CD8-positive, alpha-beta memory T cell (primary cell): ENCODE results near the gene EFHD1. TPM values are rescaled to one million over a fixed set of nuclear protein-coding genes. Genes with fewer than 3 reads are reported as not detected.
"Not testable (repeated sequence)": the region's sequence is repeated elsewhere in the genome, so short reads cannot be mapped to it uniquely, and the experiment has no call there.

ENCODE experiments used
- CTCF ChIA-PET: fragments of 350-600 bp; sonication (Branson Sonifier 250); formaldehyde crosslinking; loops from one replicate; lab custom pipeline; 2021; ENCODE audit warnings: antibody characterized with exemption; lab: Charles Lee
- POLR2A ChIA-PET: fragments of 350-600 bp; sonication (Branson Sonifier 250); formaldehyde crosslinking; loops from one replicate; lab custom pipeline; 2021; ENCODE audit warnings: antibody characterized with exemption; lab: Charles Lee
- DNase-seq, 5 donors: peaks; one replicate each; pipeline versions ENCODE4 v3.0.0 to v3.0.0-alpha.2; 2020 to 2022; ENCODE audit warnings: mixed read lengths in 1 of 5
- H3K27ac ChIP-seq: one replicate; pipeline ENCODE4 v1.7.0; 2013; ENCODE audit warnings: low read depth, mild to moderate bottlenecking, low read length, moderate library complexity
- H3K27me3 ChIP-seq: 2 replicates; pipeline ENCODE4 v1.7.0; 2013; ENCODE audit warnings: low read length, mild to moderate bottlenecking; ENCODE audit not compliant: insufficient read depth, poor library complexity, severe bottlenecking
- H3K36me3 ChIP-seq: 2 replicates; pipeline ENCODE4 v1.7.0; 2013; ENCODE audit warnings: mild to moderate bottlenecking, low read length, moderate library complexity; ENCODE audit not compliant: insufficient read depth
- H3K4me1 ChIP-seq: 2 replicates; pipeline ENCODE4 v1.7.0; 2013; ENCODE audit warnings: mild to moderate bottlenecking, low read length, moderate library complexity; ENCODE audit not compliant: insufficient read depth
- H3K4me3 ChIP-seq: 2 replicates; pipeline ENCODE4 v1.7.0; 2013; ENCODE audit warnings: mild to moderate bottlenecking, low read length
- H3K9me3 ChIP-seq: 2 replicates; pipeline ENCODE4 v1.7.0; 2013; ENCODE audit warnings: mild to moderate bottlenecking, low read length
- H3K27ac Mint-ChIP-seq, 8 donors: one replicate each; pipeline ENCODE4 v1.8.0; 2020 to 2021; ENCODE audit warnings: mixed read lengths in 8 of 8, mild to moderate bottlenecking in 6 of 8, inconsistent platforms in 3 of 8, moderate library complexity in 3 of 8
- H3K27me3 Mint-ChIP-seq, 2 donors: one replicate each; pipeline ENCODE4 v1.8.0; 2020 to 2021; ENCODE audit warnings: mixed read lengths in 2 of 2, mild to moderate bottlenecking in 1 of 2, moderate library complexity in 1 of 2
- H3K36me3 Mint-ChIP-seq, 3 donors: one replicate each; pipeline ENCODE4 v1.8.0; 2020 to 2021; ENCODE audit warnings: mixed read lengths in 3 of 3, inconsistent platforms in 1 of 3, mild to moderate bottlenecking in 1 of 3
- H3K4me1 Mint-ChIP-seq, 3 donors: one replicate each; pipeline ENCODE4 v1.8.0; 2020 to 2021; ENCODE audit warnings: mixed read lengths in 3 of 3, inconsistent platforms in 1 of 3, mild to moderate bottlenecking in 1 of 3
- H3K4me3 Mint-ChIP-seq, 7 donors: one replicate each; pipeline ENCODE4 v1.8.0; 2020 to 2021; ENCODE audit warnings: mixed read lengths in 7 of 7, mild to moderate bottlenecking in 6 of 7, moderate library complexity in 4 of 7, inconsistent platforms in 2 of 7
- H3K9me3 Mint-ChIP-seq, 5 donors: one replicate each; pipeline ENCODE4 v1.8.0; 2020 to 2022; ENCODE audit warnings: mixed read lengths in 5 of 5, mild to moderate bottlenecking in 3 of 5, moderate library complexity in 2 of 5, inconsistent platforms in 1 of 5
- polyA plus RNA-seq: library from polyadenylated mRNA; unstranded; fragments of 300-500 nt; fragmentation: Illumina TruSeq; gene quantifications from one replicate; pipeline ENCODE4 v1.2.3, GENCODE V29; 2021
- total RNA-seq, 2 experiments: library from RNA; stranded (reverse); gene quantifications; one replicate each; pipeline ENCODE4 v1.2.3, GENCODE V29; 2021

The EFHD1 gene
- total and polyA plus RNA-seq, 3 experiments from 2014 or later = 0.22 to 1.6 (median 0.33) TPM

- no peaks in the 10 kb centered on the region for H3K27me3 ChIP-seq
- peak overlapping the region in 1 of 8 donors; percentile 38 for H3K27ac Mint-ChIP-seq
- no peak overlapping the region for H3K4me3 ChIP-seq
- no peak for DNase-seq
- no peaks in the 10 kb centered on the region for H3K4me1 ChIP-seq
- no peaks in the 10 kb centered on the region for H3K36me3 ChIP-seq
- CTCF ChIA-PET = no interaction called here
- POLR2A ChIA-PET = no interaction called here
- no peaks in the 10 kb centered on the region for H3K27me3 Mint-ChIP-seq
- H3K4me3 Mint-ChIP-seq = no peak overlapping the region
- H3K9me3 ChIP-seq = no peaks in the 10 kb centered on the region
- H3K4me1 Mint-ChIP-seq = no peaks in the 10 kb centered on the region
- no peak overlapping the region for H3K27ac ChIP-seq
- peaks cover 0 to 2% (median 0%) of the 10 kb centered on the region in 5 donors for H3K9me3 Mint-ChIP-seq
- H3K36me3 Mint-ChIP-seq = no peaks in the 10 kb centered on the region
Observed at GRCh38 chr2:232689152-232689910, 55.9 kb downstream of the EFHD1 start.

DNA sequence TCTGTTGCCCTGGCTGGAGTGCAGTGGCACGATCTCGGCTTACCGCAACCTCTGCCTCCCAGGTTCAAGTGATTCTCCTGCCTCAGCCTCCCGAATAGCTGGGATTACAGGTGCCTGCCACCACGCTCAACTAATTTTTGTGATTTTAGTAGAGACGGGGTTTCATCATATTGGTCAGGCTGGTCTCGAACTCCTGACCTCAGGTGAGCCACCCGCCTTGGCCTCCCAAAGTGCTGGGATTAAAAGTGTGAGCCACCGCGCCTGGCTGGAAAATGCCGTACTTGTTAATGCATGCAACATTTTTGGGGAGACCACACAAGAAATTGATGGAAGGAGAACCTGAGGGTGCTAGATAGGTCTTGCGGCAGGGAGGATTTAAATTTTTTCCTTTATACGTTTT lies 57.7 kb downstream of the EFHD1 start:
- H3K27ac Mint-ChIP-seq, DNase-seq, H3K36me3 Mint-ChIP-seq, H3K9me3 ChIP-seq, H3K4me1 ChIP-seq, H3K36me3 ChIP-seq, H3K9me3 Mint-ChIP-seq, H3K27ac ChIP-seq, CTCF ChIA-PET, H3K4me3 Mint-ChIP-seq, H3K4me3 ChIP-seq, H3K27me3 Mint-ChIP-seq, H3K27me3 ChIP-seq, POLR2A ChIA-PET, H3K4me1 Mint-ChIP-seq: not testable (repeated sequence)

DNA sequence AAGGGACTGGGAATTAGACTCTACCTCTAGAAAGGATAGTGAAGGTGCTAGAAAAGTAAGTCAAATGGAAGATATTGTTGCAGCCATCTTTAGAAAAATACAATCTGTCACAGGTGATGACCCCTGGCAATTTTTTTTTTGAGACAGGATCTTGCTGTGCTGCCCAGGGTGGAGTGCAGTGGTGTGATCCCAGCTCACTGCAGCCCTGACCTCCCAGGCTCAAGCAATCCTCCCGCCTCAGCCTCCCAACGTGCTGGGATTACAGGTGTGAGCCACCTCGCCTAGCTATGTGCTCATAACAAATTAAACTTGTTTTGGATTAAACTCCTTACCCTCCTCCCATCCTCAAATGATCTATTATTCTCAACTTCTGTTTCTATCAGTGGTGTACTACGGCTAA lies 59.9 kb downstream of the EFHD1 start:
- Histone ChIP-seq H3K36me3 (no peaks in the 10 kb centered on the region), H3K27ac (no peak overlapping the region), H3K4me3 (no peak overlapping the region), H3K9me3 (no peaks in the 10 kb centered on the region), H3K27me3 (no peaks in the 10 kb centered on the region), H3K4me1 (peaks cover 6% of the 10 kb centered on the region)
- peaks cover 0 to 6% (median 0%) of the 10 kb centered on the region in 3 donors for H3K36me3 Mint-ChIP-seq
- H3K27me3 Mint-ChIP-seq = no peaks in the 10 kb centered on the region
- no peak for DNase-seq
- ChIA-PET POLR2A (no interaction called here), CTCF (no interaction called here)
- H3K27ac Mint-ChIP-seq = no peak overlapping the region
- peak overlapping the region in 1 of 7 donors; percentile 74 for H3K4me3 Mint-ChIP-seq
- H3K4me1 Mint-ChIP-seq = peaks cover 6 to 10% (median 7%) of the 10 kb centered on the region in 3 donors
- H3K9me3 Mint-ChIP-seq = peaks cover 0 to 3% (median 2%) of the 10 kb centered on the region in 5 donors

DNA sequence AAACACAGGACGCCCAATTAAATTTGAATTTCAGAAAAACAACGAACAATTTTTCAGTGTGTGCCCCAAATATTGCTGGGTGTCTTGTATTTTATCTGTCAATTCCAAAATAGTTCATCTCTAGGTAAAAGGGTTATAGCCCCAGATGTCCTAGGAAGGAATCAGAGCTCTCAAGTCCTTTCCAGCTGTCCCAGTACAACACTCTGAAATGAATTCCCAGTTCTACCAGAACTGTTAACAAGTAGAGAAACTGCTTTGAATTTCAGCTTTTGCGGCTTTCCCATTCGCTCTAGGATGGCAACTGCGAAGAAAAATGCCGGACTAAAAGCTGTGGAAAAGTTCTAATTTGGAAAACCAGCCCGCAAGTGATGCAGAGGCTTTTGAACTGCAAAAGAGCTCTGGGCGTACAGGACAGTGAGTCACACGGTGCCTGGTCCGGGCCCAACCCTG lies 63.2 kb downstream of the EFHD1 start:
- H3K27ac ChIP-seq = no peak overlapping the region
- H3K4me1 ChIP-seq = peaks cover 37% of the 10 kb centered on the region
- H3K4me3 ChIP-seq = peak overlapping the region; percentile 90
- Mint-ChIP-seq H3K4me3 (peak overlapping the region; percentile 92 to 99 (median 94)), H3K27ac (peak overlapping the region; percentile 70 to 95 (median 84)), H3K36me3 (peaks cover 0 to 17% (median 6%) of the 10 kb centered on the region in 3 donors), H3K9me3 (peaks cover 0 to 3% (median 0%) of the 10 kb centered on the region in 5 donors), H3K4me1 (peaks cover 31 to 37% (median 33%) of the 10 kb centered on the region in 3 donors), H3K27me3 (no peaks in the 10 kb centered on the region)
- DNase-seq = no peak
- CTCF ChIA-PET = no interaction called here
- no peaks in the 10 kb centered on the region for H3K9me3 ChIP-seq
- no peaks in the 10 kb centered on the region for H3K27me3 ChIP-seq
- POLR2A ChIA-PET = no interaction called here
- no peaks in the 10 kb centered on the region for H3K36me3 ChIP-seq

- Histone ChIP-seq H3K27me3 (no peaks in the 10 kb centered on the region), H3K36me3 (no peaks in the 10 kb centered on the region), H3K9me3 (no peaks in the 10 kb centered on the region), H3K4me3 (peak within 1 kb of the TSS; percentile 90), H3K4me1 (peaks cover 39% of the 10 kb centered on the region), H3K27ac (peak within 1 kb of the TSS; percentile 72)
- DNase-seq = peak; percentile 83 to 93 (median 91)
- H3K4me1 Mint-ChIP-seq = peaks cover 32 to 41% (median 35%) of the 10 kb centered on the region in 3 donors
- H3K9me3 Mint-ChIP-seq = peaks cover 0 to 3% (median 0%) of the 10 kb centered on the region in 5 donors
- H3K27ac Mint-ChIP-seq = peak within 1 kb of the TSS; percentile 88 to 97 (median 94)
- peak within 1 kb of the TSS; percentile 92 to 99 (median 94) for H3K4me3 Mint-ChIP-seq
- peaks cover 0 to 17% (median 6%) of the 10 kb centered on the region in 3 donors for H3K36me3 Mint-ChIP-seq
- CTCF ChIA-PET = no interaction called here
- no peaks in the 10 kb centered on the region for H3K27me3 Mint-ChIP-seq
- POLR2A ChIA-PET = no interaction called here
Observed at GRCh38 chr2:232697059-232697806, 63.8 kb downstream of the EFHD1 start, which contains the start of gene GIGYF2. TSS of gene GIGYF2 (plus strand) at chr2:232697331. CDS start at chr2:232735198, 37,867 bp downstream.

DNA sequence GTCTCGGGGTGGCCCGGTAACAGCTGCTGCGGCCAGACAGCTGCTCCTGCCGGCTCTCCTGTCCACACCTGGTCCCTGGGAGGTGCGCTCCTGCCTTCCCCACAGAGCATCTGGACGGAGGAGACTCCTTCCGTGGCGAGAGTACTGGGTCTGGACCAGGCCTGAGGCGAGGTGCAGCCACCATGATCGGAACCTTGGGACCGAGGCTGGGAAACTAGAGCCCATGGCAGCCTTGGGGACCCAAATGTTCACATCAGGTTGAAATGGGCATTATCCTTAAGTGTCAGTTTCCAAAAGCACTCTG lies 64.4 kb downstream of the EFHD1 start:
- ChIA-PET POLR2A (no interaction called here), CTCF (no interaction called here)
- peaks cover 0 to 20% (median 9%) of the 10 kb centered on the region in 3 donors for H3K36me3 Mint-ChIP-seq

DNA sequence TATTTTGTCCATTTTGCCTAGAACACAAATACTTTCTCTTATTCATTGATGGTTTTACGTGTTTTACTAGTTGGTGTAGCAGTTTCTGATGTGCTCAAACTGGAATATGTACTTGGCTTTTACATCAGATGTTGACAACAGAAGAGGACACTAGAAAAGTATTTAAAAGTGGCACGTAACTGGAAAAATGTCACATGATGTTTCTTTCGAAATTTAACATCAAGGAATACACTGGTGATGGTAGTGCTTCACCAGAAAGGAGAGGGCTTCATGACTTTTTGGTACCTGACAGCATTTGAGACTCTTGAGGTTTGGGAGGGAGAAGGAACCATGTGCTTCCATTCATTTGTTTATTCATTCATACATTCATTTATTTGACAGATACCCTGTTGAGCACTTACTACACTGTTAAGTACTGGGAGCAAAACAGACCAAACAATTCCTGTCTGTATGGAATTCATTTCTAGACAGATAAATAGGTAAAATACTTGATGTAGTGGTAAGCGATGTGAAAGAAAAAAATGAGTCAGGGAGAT lies 65.2 kb downstream of the EFHD1 start:
- no peak for DNase-seq
- Mint-ChIP-seq H3K27me3 (no peaks in the 10 kb centered on the region), H3K36me3 (peaks cover 2 to 23% (median 10%) of the 10 kb centered on the region in 3 donors), H3K4me3 (peak overlapping the region; percentile 92 to 99 (median 94)), H3K9me3 (peaks cover 0 to 3% (median 0%) of the 10 kb centered on the region in 5 donors), H3K27ac (peak overlapping the region in 7 of 8 donors; percentile 23 to 97 (median 92)), H3K4me1 (peaks cover 39 to 55% (median 46%) of the 10 kb centered on the region in 3 donors)
- ChIA-PET CTCF (no interaction called here), POLR2A (no interaction called here)
- H3K4me1 ChIP-seq = peaks cover 39% of the 10 kb centered on the region
- H3K36me3 ChIP-seq = no peaks in the 10 kb centered on the region
- peak overlapping the region; percentile 90 for H3K4me3 ChIP-seq
- H3K27me3 ChIP-seq = no peaks in the 10 kb centered on the region
- no peaks in the 10 kb centered on the region for H3K9me3 ChIP-seq
- H3K27ac ChIP-seq = peak overlapping the region; percentile 72

More for the DNA sequence above, 64.4 kb downstream of the EFHD1 start:
- Histone ChIP-seq H3K36me3 (no peaks in the 10 kb centered on the region), H3K27ac (peak overlapping the region; percentile 72), H3K27me3 (no peaks in the 10 kb centered on the region), H3K9me3 (no peaks in the 10 kb centered on the region), H3K4me1 (peaks cover 39% of the 10 kb centered on the region), H3K4me3 (peak overlapping the region; percentile 90)
- no peaks in the 10 kb centered on the region for H3K27me3 Mint-ChIP-seq
- DNase-seq = peak in 2 of 5 donors; percentile 6 to 25
- peak overlapping the region; percentile 92 to 99 (median 94) for H3K4me3 Mint-ChIP-seq
- H3K27ac Mint-ChIP-seq = peak overlapping the region; percentile 43 to 97 (median 93)
- peaks cover 0 to 3% (median 0%) of the 10 kb centered on the region in 5 donors for H3K9me3 Mint-ChIP-seq
- peaks cover 36 to 47% (median 39%) of the 10 kb centered on the region in 3 donors for H3K4me1 Mint-ChIP-seq
